LNCAP (cell line): ENCODE results near the gene PARP8.

Source experiments
- TF ChIP-seq, protein P1 (sequence below): fragments of 450-650 bp; IDR thresholded peaks from 2 replicates; pipeline ENCODE4 v1.5.1; 2017; ENCODE audit warnings: mild to moderate bottlenecking

Gene PARP8

DNA sequence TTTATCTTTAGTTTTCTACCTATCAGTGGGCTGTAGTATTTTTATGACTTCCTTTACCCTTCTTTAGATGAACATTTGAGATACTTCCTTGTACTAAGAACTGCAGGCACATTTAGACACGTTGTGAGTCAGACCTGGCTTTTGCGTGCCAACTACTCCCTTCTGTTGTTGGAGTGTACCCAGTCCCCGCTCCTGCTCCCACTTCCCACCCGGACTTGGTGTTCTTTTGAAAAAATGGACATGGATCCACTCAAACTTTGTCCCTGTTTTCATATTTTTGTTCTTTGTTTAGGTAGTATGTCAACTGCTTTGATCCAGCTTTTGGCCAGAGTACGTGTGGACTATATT is 60.7 kb downstream of the PARP8 start:
- TF ChIP-seq, protein P1, sequence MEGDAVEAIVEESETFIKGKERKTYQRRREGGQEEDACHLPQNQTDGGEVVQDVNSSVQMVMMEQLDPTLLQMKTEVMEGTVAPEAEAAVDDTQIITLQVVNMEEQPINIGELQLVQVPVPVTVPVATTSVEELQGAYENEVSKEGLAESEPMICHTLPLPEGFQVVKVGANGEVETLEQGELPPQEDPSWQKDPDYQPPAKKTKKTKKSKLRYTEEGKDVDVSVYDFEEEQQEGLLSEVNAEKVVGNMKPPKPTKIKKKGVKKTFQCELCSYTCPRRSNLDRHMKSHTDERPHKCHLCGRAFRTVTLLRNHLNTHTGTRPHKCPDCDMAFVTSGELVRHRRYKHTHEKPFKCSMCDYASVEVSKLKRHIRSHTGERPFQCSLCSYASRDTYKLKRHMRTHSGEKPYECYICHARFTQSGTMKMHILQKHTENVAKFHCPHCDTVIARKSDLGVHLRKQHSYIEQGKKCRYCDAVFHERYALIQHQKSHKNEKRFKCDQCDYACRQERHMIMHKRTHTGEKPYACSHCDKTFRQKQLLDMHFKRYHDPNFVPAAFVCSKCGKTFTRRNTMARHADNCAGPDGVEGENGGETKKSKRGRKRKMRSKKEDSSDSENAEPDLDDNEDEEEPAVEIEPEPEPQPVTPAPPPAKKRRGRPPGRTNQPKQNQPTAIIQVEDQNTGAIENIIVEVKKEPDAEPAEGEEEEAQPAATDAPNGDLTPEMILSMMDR = no peak

DNA sequence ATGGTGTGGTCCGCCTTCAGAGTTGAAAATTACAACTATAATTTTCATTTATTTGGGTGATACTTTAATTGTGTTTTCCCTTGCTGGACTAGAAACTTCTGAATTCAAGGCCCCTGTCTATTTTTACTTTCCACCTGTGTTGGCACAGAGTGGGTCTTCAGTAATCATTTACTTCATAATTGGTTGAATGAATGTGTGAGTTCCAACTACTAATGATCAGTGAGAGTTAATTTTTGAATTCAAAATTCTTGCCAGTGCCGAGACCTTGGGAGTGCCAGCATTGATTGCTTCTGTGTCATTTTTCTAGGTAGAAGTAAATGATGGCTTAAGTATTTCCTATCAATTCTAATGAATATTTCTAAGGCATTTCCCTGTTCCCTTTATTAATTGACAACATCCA is 61.4 kb downstream of the PARP8 start:
- TF ChIP-seq, protein P1 = no peak

DNA sequence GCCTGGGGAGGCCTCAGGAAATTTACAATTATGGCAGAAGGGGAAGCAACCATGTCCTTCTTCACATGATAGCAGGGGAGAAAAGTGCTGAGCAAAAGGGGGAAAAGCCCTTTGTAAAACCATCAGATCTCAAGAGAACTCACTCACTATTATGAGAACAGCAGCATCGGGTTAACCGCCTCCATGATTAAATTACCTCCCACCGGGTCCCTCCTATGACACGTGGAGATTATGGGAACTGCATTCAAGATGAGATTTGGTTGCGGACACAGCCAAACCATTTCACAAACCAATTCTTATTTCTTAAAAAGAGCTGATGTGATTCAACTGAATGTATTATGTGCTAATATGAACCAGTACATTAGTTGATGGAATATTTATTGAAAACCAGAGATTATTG is 63.9 kb downstream of the PARP8 start:
- TF ChIP-seq, protein P1 = no peak

DNA sequence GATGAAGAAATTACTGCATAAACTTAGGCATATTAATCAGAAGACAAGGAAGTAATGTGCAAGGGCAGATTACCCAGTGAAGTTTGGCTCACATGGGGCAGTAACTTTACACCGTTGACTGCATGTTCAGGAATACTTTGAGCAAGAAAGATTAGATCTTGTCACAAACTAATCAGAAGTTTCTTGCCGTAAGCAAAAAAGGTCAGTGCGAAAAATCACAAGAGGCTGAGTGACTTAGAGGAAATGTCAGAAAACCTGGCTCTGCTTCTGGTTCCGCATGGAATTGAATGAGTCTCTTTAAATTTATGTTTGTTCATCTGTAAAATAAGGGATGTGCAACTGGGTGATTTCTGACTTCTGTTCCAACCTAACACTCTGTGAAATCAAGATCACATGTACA is 64.4 kb downstream of the PARP8 start:
- TF ChIP-seq, protein P1 = no peak

DNA sequence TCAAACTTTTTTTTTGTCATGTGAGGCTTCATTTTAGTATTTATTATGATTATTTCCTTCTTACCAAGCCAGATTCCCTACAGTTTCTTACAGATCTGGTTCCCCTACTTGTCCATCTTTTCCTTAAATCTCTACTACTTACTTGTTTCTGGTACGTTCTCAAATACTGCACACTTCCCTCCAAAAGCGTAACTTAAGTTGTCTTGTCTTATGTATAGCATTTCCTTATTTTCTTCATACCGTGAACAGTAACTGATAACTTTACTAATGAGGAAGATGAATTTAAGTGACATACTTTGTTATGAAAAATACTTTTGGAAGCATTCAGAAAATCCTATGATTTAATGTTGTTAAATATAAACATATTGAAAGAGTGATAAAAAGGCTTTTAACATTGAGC is 67.3 kb downstream of the PARP8 start:
- TF ChIP-seq, protein P1 = no peak

DNA sequence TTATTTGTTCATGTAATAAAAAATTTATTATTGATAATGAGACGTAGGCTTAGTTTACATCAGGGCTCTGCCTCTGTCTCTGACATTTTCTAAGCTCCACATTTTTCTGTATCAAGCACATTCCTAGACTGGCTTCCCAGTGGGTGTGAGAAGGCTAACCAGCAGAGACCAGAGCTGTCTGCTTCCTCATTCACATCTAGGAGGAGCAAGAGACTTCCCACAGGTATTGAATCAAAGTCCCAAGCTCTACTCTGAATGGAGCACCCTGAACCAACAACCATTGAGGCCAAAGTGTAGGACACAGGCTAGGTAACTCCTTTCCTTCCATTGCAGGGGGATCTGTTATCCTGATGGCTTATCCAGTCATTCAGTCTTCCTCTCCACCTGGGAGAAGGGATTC is 72.4 kb downstream of the PARP8 start:
- TF ChIP-seq, protein P1 = no peak

DNA sequence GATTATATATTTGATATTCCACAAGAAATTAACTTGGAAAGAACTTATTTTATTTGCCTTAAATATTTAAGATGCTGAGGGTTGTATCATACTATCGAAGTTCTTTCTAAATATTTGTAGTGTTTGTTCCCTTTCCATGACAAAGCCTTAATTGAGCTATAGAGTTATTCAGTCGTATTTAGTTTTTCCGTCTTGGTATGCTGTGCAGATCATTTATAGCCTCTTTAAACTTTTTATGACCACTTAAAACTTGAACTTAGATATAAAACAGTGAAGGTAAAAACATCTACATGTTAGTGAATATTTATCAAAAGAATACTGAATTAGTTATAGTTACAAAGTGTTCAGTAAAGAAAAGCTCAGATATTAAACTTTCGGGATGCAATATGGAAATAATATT is 74.4 kb downstream of the PARP8 start:
- TF ChIP-seq, protein P1 = no peak

DNA sequence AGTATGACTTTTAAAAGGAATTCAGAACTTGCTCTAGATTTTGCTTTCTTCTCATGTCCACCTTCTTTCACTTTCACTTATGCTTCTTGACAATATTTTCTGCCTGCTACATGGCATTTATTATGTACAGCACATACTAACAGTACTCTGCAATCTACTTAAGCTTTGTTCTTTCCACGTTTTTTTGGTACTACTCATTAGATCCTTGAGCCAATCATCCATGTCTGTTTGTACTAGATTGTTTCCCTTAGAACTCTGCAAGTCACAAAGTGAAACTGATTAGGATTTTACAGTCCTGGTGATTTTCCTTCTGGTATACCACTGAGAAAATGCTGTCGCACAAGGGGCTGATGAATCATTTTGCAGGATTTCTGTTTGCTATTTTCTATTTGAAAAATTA is 78.3 kb downstream of the PARP8 start:
- TF ChIP-seq, protein P1 = no peak
